GM10248 (cell line): ENCODE data around the gene SHTN1.

Source experiments
- CTCF ChIA-PET: fragments of 300-600 bp; sonication (Branson Sonifier 250); formaldehyde crosslinking; extraction: SDS; loops from one replicate; lab custom pipeline; 2021; ENCODE audit warnings: antibody characterized with exemption; lab: Yijun Ruan, JAX
- POLR2A ChIA-PET: fragments of 350-650 bp; sonication (Branson Sonifier 250); formaldehyde crosslinking; extraction: SDS; loops from one replicate; lab custom pipeline; 2020; ENCODE audit warnings: antibody characterized with exemption; lab: Yijun Ruan, JAX
- DNase-seq: peaks from one replicate; pipeline ENCODE4 v3.0.0; 2012; ENCODE audit errors: extremely low spot score
- CTCF ChIP-seq: IDR thresholded peaks from 2 replicates; pipeline ENCODE4 v1.5.1; 2012; ENCODE audit warnings: mild to moderate bottlenecking, low read depth; ENCODE audit errors: extremely low read depth, missing control alignments, control extremely low read depth

The SHTN1 gene

GRCh38 chr10:116889066-116889465 lies 115.9 kb downstream of the SHTN1 start:
- DNase-seq, result no peak
- no peak for TF ChIP-seq CTCF
- ChIA-PET CTCF (interaction anchor here (1.0 to 2.2 kb wide), 3 partner anchors 12 to 286 kb away, joined by 3 to 8 read pairs (median 5); no protein-coding TSS in a partner anchor), POLR2A (no interaction called here)

- ChIA-PET CTCF (interaction anchor here (1.2 kb wide), 1 partner anchor 11 kb away, joined by 5 read pairs; no protein-coding TSS in a partner anchor), POLR2A (no interaction called here)
- no peak for TF ChIP-seq CTCF
- DNase-seq, result no peak
Measured at GRCh38 chr10:116888380-116889055, 116.5 kb downstream of the SHTN1 start.

- DNase-seq, result no peak
- CTCF ChIA-PET, result interaction anchor here (1.1 to 3.1 kb wide), 3 partner anchors 9 to 11 kb away, joined by 3 to 11 read pairs (median 5); no protein-coding TSS in a partner anchor
- POLR2A ChIA-PET, result no interaction called here
- no peak for TF ChIP-seq CTCF
Measured at GRCh38 chr10:116886772-116887171, 118.2 kb downstream of the SHTN1 start.

- ChIA-PET POLR2A (no interaction called here), CTCF (no interaction called here)
- no peak for TF ChIP-seq CTCF
- DNase-seq, result no peak
Measured at GRCh38 chr10:116882639-116883038, 122.3 kb downstream of the SHTN1 start.

DNA sequence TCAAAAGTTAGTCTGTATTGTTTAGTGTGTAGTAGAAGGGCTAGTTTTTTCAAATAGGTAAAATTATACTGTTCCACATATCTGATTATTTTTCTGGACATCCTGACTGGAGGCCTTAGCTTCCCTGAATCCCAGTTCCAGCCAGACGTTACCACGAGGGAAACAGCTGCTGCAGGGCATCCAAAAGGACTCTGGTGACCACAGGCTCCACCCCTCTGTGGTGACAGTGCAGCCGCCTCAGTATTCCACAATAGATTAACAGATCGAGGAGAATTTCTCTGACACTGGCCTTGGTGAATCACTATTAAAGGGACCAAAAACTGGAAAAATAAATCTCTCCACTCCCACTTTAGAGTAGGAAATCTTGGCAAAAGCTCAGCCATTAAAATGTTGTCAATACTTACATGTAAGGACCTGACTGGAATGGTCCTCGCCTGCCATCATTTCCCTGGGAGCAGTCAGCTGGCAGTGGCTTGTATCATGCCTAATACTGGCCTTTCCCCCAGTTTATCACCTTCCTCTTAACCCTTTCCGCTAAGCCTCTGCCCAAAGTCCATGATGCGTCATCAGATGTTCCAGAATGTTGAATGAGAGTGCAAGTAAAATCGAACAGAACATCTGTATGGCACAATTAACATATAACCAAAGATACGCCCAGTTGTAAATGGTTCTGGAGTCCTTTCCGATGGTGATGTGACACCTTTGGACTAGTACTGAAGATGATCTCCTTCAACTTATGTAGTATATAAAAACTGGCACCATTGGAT lies 124.1 kb downstream of the SHTN1 start:
- ChIA-PET POLR2A (no interaction called here), CTCF (no interaction called here)
- no peak for DNase-seq
- no peak for TF ChIP-seq CTCF

- CTCF ChIA-PET, result no interaction called here
- TF ChIP-seq CTCF, result no peak
- POLR2A ChIA-PET, result no interaction called here
- no peak for DNase-seq
Measured at GRCh38 chr10:116879817-116880216, 125.2 kb downstream of the SHTN1 start.
